Esophagus muscularis mucosa (tissue), 4 donors: ENCODE measurements around the gene ITGB1BP2. TPM values are rescaled to one million over a fixed set of nuclear protein-coding genes. Genes with fewer than 3 reads are reported as not detected.

Source experiments
- DNase-seq: peaks from one replicate; pipeline ENCODE4 v3.0.0-alpha.2; 2017; ENCODE audit errors: extremely low spot score
- H3K27ac ChIP-seq, 4 donors: fragments of 200-600 bp; sonication (generic); replicated peaks in 1 of 4; 1 replicate in 3 of 4; 2 replicates in 1 of 4; pipeline ENCODE4 v1.5.1; 2016 to 2019; ENCODE audit warnings: mild to moderate bottlenecking in 1 of 4
- H3K27me3 ChIP-seq, 4 donors: fragments of 200-600 bp; sonication (generic); one replicate each; pipeline versions ENCODE4 v1.5.1 to v1.6.0; 2016 to 2019
- H3K36me3 ChIP-seq, 4 donors: fragments of 200-600 bp; sonication (generic); one replicate each; pipeline ENCODE4 v1.5.1; 2016 to 2019
- H3K4me1 ChIP-seq, 4 donors: fragments of 200-600 bp; sonication (generic); one replicate each; pipeline ENCODE4 v1.5.1; 2016 to 2019
- H3K4me3 ChIP-seq, 4 donors: fragments of 200-600 bp; sonication (generic); 1 replicate in 2 of 4; 2 replicates in 2 of 4; pipeline ENCODE4 v1.5.1; 2016 to 2019; ENCODE audit warnings: mild to moderate bottlenecking in 4 of 4, moderate library complexity in 1 of 4
- H3K9me3 ChIP-seq, 4 donors: fragments of 200-600 bp; sonication (generic); 1 replicate in 3 of 4; 2 replicates in 1 of 4; pipeline ENCODE4 v1.5.1; 2016 to 2019
- CTCF ChIP-seq, 3 experiments: fragments of 200-600 bp in 2 of 3; fragments of 450-650 bp in 1 of 3; sonication (generic) in 2 of 3; IDR thresholded peaks; one replicate each; pipeline ENCODE4 v1.5.1; 2017 to 2019; ENCODE audit warnings: antibody characterized with exemption in 3 of 3, mild to moderate bottlenecking in 2 of 3, moderate library complexity in 1 of 3
- EP300 ChIP-seq: sonication (generic); formaldehyde crosslinking; IDR thresholded peaks from one replicate; pipeline ENCODE4 v1.6.1; 2017; ENCODE audit warnings: antibody characterized with exemption
- POLR2A ChIP-seq: fragments of 450-650 bp; IDR thresholded peaks from one replicate; pipeline ENCODE4 v1.6.1; 2017; ENCODE audit warnings: antibody characterized with exemption, moderate library complexity, mild to moderate bottlenecking, low read depth
- POLR2AphosphoS5 ChIP-seq, 2 donors: sonication (generic); formaldehyde crosslinking; IDR thresholded peaks; one replicate each; pipeline ENCODE4 v1.6.1; 2017; ENCODE audit warnings: antibody characterized with exemption in 2 of 2
- WGBS: methylation state at CpG from one replicate; pipeline ENCODE4 v1.1.5; 2018; 5-methylcytosine and 5-hydroxymethylcytosine counted together
- intact Hi-C: fragments of 100-400 bp; cut with DNase I; formaldehyde crosslinking; loops from one replicate; pipeline ENCODE4 v1.15.1; 2023
- total RNA-seq, 4 donors: library from RNA; depleted of rRNA; stranded (reverse); fragments of >200 nt; gene quantifications; one replicate each; pipeline versions ENCODE4 v1.1.0 to v1.2.1, GENCODE V29; 2016

The ITGB1BP2 gene
- total RNA-seq, 4 donors from 2014 or later = 12.0 to 35.7 (median 22.2) TPM

DNA sequence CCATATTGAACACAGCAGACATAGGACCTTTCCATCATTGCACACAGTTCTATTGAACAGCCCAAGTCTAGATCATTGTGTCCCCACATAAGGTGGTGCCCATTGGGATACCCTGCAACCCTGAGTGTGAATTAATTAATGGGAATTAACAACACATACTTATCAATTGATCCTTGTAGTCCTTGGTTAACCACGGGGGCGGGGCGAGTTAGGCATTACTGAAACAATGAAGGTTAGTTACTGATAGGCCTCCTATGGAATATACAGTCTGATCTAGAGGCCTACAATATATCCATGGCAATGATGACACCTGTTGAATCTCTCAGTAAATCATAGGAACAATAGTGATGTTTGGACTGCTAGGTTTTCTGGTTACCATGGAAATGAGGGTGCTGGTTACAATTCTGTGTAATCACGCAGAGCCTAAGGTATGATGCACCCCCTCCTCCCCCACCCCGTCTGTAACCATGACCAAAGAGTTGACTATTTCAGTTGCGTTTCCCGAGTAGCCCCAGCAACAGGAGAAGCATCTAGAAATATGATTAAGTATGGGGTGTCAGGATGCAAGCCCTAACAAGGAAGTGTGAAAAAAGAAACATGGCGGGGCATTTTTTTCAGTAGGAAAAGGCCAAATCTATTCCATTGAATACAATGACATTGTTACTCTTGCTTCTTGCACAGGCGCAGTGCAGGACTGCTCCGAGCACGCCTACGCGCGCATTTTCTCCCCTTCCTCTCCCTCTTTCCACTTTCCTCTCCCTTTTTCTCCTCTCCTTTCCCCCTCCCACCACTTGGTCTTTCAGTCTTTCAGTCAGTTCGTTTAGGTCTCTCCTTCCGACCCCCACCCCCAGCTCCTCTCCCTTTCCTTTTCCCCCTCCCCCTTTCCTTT, 18.8 kb upstream of the ITGB1BP2 start:
- no peak for TF ChIP-seq POLR2A
- TF ChIP-seq POLR2AphosphoS5 (IDR thresholded peaks at IDR 0.05) = no peak
- no peak for TF ChIP-seq CTCF (IDR thresholded peaks at IDR 0.05)
- no peak for TF ChIP-seq EP300
- intact Hi-C loops = loop anchor here (1.0 kb wide), 1 partner anchor 26 kb away; no protein-coding TSS in a partner anchor
- DNase-seq = no peak
- Histone ChIP-seq H3K27me3 (no peaks in the 10 kb centered on the region), H3K36me3 (peaks cover 0 to 5% (median 0%) of the 10 kb centered on the region in 4 donors), H3K4me3 (peak overlapping the region; percentile 57 to 72 (median 64)), H3K4me1 (peaks cover 12 to 32% (median 32%) of the 10 kb centered on the region in 4 donors), H3K9me3 (no peaks in the 10 kb centered on the region), H3K27ac (peak overlapping the region; percentile 76 to 93 (median 85))
- 40% methylated on average over 16 of the region's 16 CpGs for WGBS

DNA sequence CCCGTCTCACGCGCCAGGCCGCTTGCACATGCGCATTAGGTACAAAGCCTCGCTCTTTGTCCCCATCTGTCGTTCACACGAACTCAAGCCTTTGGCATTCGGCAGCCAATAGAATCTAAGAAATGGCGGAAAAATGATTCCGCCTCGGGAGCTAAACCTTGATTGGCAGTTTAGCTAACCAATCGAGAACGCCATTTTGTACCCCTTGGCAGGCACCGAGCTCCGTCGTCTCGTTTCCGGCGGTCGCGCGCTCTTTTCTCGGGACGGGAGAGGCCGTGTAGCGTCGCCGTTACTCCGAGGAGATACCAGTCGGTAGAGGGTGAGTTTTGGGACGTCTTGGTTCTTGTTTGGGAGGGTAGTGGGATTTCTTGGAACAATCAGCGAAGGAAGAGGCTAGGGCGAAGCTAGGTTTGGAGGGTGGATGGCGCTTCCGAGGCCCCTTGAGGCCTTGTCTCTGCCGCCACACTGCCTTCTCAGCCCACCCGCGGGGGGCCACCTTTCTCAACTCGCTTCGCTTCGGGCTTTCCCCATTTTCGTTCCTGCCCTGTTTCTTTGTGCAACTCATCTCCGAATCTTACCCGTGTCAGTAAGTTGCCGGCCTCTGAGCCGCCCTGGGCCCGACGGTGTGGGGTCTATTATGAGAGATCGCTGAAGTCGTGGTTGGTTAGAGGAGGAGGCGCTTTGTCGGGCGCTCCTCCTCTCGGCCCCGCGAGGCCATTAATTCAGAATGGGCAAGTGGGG, 18.0 kb upstream of the ITGB1BP2 start, which contains the start of gene NONO:
Gene NONO, plus strand, starts transcription at position 233 of the 741 bp plus-strand sequence. CDS start 7,003 bp downstream, outside the sequence.
- 36% methylated on average over 52 of the region's 57 CpGs for WGBS
- peaks cover 17 to 41% (median 35%) of the 10 kb centered on the region in 4 donors for H3K4me1 ChIP-seq

GRCh38 chrX:71285929-71286328, 15.6 kb upstream of the ITGB1BP2 start:
- H3K4me1 ChIP-seq = peaks cover 17 to 62% (median 54%) of the 10 kb centered on the region in 4 donors
- peaks cover 0 to 10% (median 2%) of the 10 kb centered on the region in 4 donors for H3K36me3 ChIP-seq
- intact Hi-C loops = no loop called here
- no peak overlapping the region for H3K27ac ChIP-seq
- no peaks in the 10 kb centered on the region for H3K9me3 ChIP-seq
- peak overlapping the region in 1 of 4 donors; percentile 68 for H3K4me3 ChIP-seq
- H3K27me3 ChIP-seq = no peaks in the 10 kb centered on the region
- TF ChIP-seq EP300 (no peak), CTCF (IDR thresholded peaks at IDR 0.05) (no peak), POLR2AphosphoS5 (IDR thresholded peaks at IDR 0.05) (no peak), POLR2A (no peak)
- no peak for DNase-seq

More for the DNA sequence above, 18.0 kb upstream of the ITGB1BP2 start, which contains the start of gene NONO:
- no peaks in the 10 kb centered on the region for H3K27me3 ChIP-seq
- H3K36me3 ChIP-seq = peaks cover 0 to 5% (median 0%) of the 10 kb centered on the region in 4 donors
- H3K4me3 ChIP-seq = peak within 1 kb of the TSS; percentile 57 to 72 (median 64)
- no peak for TF ChIP-seq EP300
- TF ChIP-seq CTCF (IDR thresholded peaks at IDR 0.05) = no peak
- TF ChIP-seq POLR2AphosphoS5 (IDR thresholded peaks at IDR 0.05) = peak; percentile 80 to 95
- TF ChIP-seq POLR2A = peak; percentile 27
- intact Hi-C loops = no loop called here
- peak; percentile 93 for DNase-seq
- H3K9me3 ChIP-seq = no peaks in the 10 kb centered on the region
- peak within 1 kb of the TSS; percentile 80 to 93 (median 88) for H3K27ac ChIP-seq

GRCh38 chrX:71291381-71291780, 10.2 kb upstream of the ITGB1BP2 start:
- intact Hi-C loops = no loop called here
- H3K27me3 ChIP-seq = no peaks in the 10 kb centered on the region
- peaks cover 9 to 64% (median 44%) of the 10 kb centered on the region in 4 donors for H3K4me1 ChIP-seq
- no peak for DNase-seq
- no peak for TF ChIP-seq POLR2A
- no peak for TF ChIP-seq EP300
- TF ChIP-seq CTCF (IDR thresholded peaks at IDR 0.05) = no peak
- TF ChIP-seq POLR2AphosphoS5 (IDR thresholded peaks at IDR 0.05) = no peak
- WGBS = 53% methylated on average over 6 of the region's 6 CpGs
- peaks cover 28 to 64% (median 45%) of the 10 kb centered on the region in 4 donors for H3K36me3 ChIP-seq
- H3K27ac ChIP-seq = peak overlapping the region in 3 of 4 donors; percentile 27 to 47 (median 46)
- no peaks in the 10 kb centered on the region for H3K9me3 ChIP-seq
- no peak overlapping the region for H3K4me3 ChIP-seq
